Endothelial cell of umbilical vein (primary cell): Measurements from ENCODE around the gene GALNT9. TPM values are rescaled to one million over a fixed set of nuclear protein-coding genes. Genes with fewer than 3 reads are reported as not detected.

ENCODE experiments used
- BruUV-seq: library from RNA; stranded (reverse); fragments of 400-500 nt; replicated peaks from 2 replicates; lab custom pipeline; 2021; lab: Mats Ljungman, UMichigan
- CTCF ChIA-PET: fragments of 300-600, 350-600 bp; sonication (Branson Sonifier 250); formaldehyde crosslinking; loops from one replicate; lab custom pipeline; 2021; ENCODE audit warnings: antibody characterized with exemption, inconsistent platforms; lab: Charles Lee
- POLR2A ChIA-PET: fragments of 300-600, 350-600 bp; sonication (Branson Sonifier 250); formaldehyde crosslinking; loops from one replicate; lab custom pipeline; 2021; ENCODE audit warnings: antibody characterized with exemption, inconsistent platforms; lab: Charles Lee
- DNase-seq: peaks from one replicate; pipeline ENCODE4 v3.0.0-alpha.2; 2011; ENCODE audit warnings: low read depth, low spot score
- FAIRE-seq: peaks from 2 replicates; lab custom pipeline; 2011; peaks lifted over from hg19 to GRCh38; lab: Jason Lieb, UNC
- H2AFZ ChIP-seq: 2 replicates; pipeline ENCODE4 v1.6.0; 2012; ENCODE audit warnings: low read depth, low read length, control low read depth, inconsistent platforms
- H3K27ac ChIP-seq: 2 replicates; pipeline ENCODE4 v1.5.1; 2011; ENCODE audit warnings: low read depth, mild to moderate bottlenecking, control low read depth, low read length, moderate library complexity; ENCODE audit not compliant: insufficient read depth
- H3K27me3 ChIP-seq, 2 experiments: 2 replicates each; pipeline versions ENCODE4 v1.6.0 to v1.6.1; 2011; ENCODE audit warnings: low read length in 2 of 2, mixed read lengths in 1 of 2; ENCODE audit not compliant: control insufficient read depth in 2 of 2, insufficient read depth in 2 of 2
- H3K36me3 ChIP-seq, 2 experiments: 2 replicates in 1 of 2; 3 replicates in 1 of 2; pipeline ENCODE4 v1.5.1; 2011; ENCODE audit warnings: low read length in 2 of 2, mild to moderate bottlenecking in 1 of 2, moderate library complexity in 1 of 2; ENCODE audit not compliant: control insufficient read depth in 2 of 2, insufficient read depth in 2 of 2; ENCODE audit errors: extremely low read depth in 1 of 2
- H3K4me1 ChIP-seq: 3 replicates; pipeline ENCODE4 v1.5.1; 2011; ENCODE audit warnings: mild to moderate bottlenecking, low read length; ENCODE audit not compliant: control insufficient read depth, insufficient read depth; ENCODE audit errors: extremely low read depth
- H3K4me2 ChIP-seq: 2 replicates; pipeline ENCODE4 v1.6.1; 2011; ENCODE audit warnings: low read length, control low read depth, mixed read lengths; ENCODE audit not compliant: insufficient read depth
- H3K4me3 ChIP-seq, 3 experiments: fragments of 200-600 bp in 1 of 3; sonication (generic), shearing (Covaris generic) in 1 of 3; replicated peaks in 1 of 3; 2 replicates each; pipeline ENCODE4 v1.5.1; 2011 to 2016; ENCODE audit warnings: control low read depth in 3 of 3, low read length in 3 of 3, mild to moderate bottlenecking in 2 of 3, inconsistent platforms in 1 of 3, low read depth in 1 of 3, moderate library complexity in 1 of 3; ENCODE audit not compliant: insufficient read depth in 1 of 3
- H3K79me2 ChIP-seq: 2 replicates; pipeline ENCODE4 v1.6.0; 2012; ENCODE audit warnings: low read length, inconsistent platforms; ENCODE audit not compliant: control insufficient read depth, insufficient read depth
- H3K9ac ChIP-seq: replicated peaks from 2 replicates; pipeline ENCODE3; 2011; ENCODE audit warnings: low read length, control low read depth; ENCODE audit not compliant: insufficient read depth; ENCODE audit errors: extremely low read depth
- H3K9me1 ChIP-seq: replicated peaks from 3 replicates; pipeline ENCODE4 v1.6.0; 2011; ENCODE audit warnings: mild to moderate bottlenecking, low read length; ENCODE audit not compliant: control insufficient read depth, insufficient read depth; ENCODE audit errors: extremely low read depth
- H3K9me3 ChIP-seq: replicated peaks from 2 replicates; pipeline ENCODE4 v1.5.1; 2012; ENCODE audit warnings: low read length, inconsistent platforms; ENCODE audit not compliant: control insufficient read depth, insufficient read depth
- H4K20me1 ChIP-seq: replicated peaks from 2 replicates; pipeline ENCODE3; 2011; ENCODE audit warnings: mild to moderate bottlenecking, low read length; ENCODE audit not compliant: control insufficient read depth, insufficient read depth; ENCODE audit errors: extremely low read depth
- CTCF ChIP-seq, 2 donors: IDR thresholded peaks; 1 replicate in 1 of 2; 2 replicates in 1 of 2; pipeline ENCODE4 v1.5.1; 2011; ENCODE audit warnings: low read length in 2 of 2, mild to moderate bottlenecking in 2 of 2, moderate library complexity in 2 of 2, control low read depth in 1 of 2, inconsistent platforms in 1 of 2, low read depth in 1 of 2; ENCODE audit not compliant: insufficient read depth in 1 of 2; ENCODE audit errors: extremely low read depth in 1 of 2
- EZH2 ChIP-seq: IDR thresholded peaks from 2 replicates; pipeline ENCODE4 v1.6.1; 2012; ENCODE audit warnings: borderline replicate concordance, low read depth, mild to moderate bottlenecking, moderate library complexity, low read length, inconsistent platforms; ENCODE audit not compliant: severe bottlenecking
- FOS ChIP-seq: IDR thresholded peaks from 2 replicates; pipeline ENCODE4 v1.6.1; 2011; ENCODE audit warnings: mild to moderate bottlenecking, low read length, moderate library complexity, borderline replicate concordance; ENCODE audit not compliant: insufficient read depth
- GATA2 ChIP-seq: IDR thresholded peaks from 2 replicates; pipeline ENCODE4 v1.7.0; 2011; ENCODE audit warnings: low read depth, mild to moderate bottlenecking, moderate library complexity, mixed read lengths, low read length; ENCODE audit not compliant: insufficient read length, insufficient read depth
- MYC ChIP-seq: IDR thresholded peaks from one replicate; pipeline ENCODE4 v1.6.1; 2011; ENCODE audit warnings: mild to moderate bottlenecking, low read depth, low read length
- POLR2A ChIP-seq: IDR thresholded peaks from 2 replicates; pipeline ENCODE4 v1.6.1; 2012; ENCODE audit warnings: low read depth, mild to moderate bottlenecking, control low read depth, low read length
- POLR2AphosphoS5 ChIP-seq: IDR thresholded peaks from 2 replicates; pipeline ENCODE4 v1.6.1; 2012; ENCODE audit warnings: low read depth, mild to moderate bottlenecking, control low read depth, low read length, moderate library complexity; ENCODE audit not compliant: insufficient read depth
- dilution Hi-C: fragments of 300-500 bp; cut with MboI; formaldehyde crosslinking; loops from one replicate; pipeline ENCODE4 v1.15.0; 2019; ENCODE audit warnings: low sequenced_read_pairs; ENCODE audit not compliant: extremely low pct_ligation_motif_present
- intact Hi-C: fragments of 100-400 bp; cut with micrococcal nuclease; formaldehyde crosslinking; loops from one replicate; pipeline ENCODE4 v1.10.0; 2022
- polyA plus RNA-seq, 4 experiments: library from polyadenylated mRNA; depleted of rRNA in 3 of 4; stranded (reverse) in 3 of 4; unstranded in 1 of 4; fragments of >200 nt; gene quantifications; 2 replicates each; pipeline versions ENCODE4 v1.2.1 to v1.2.3, GENCODE V29; 2011 to 2012; ENCODE audit warnings: missing spikeins in 1 of 4
- total RNA-seq: library from RNA; stranded (reverse); gene quantifications from 2 replicates; pipeline ENCODE4 v1.2.3, GENCODE V29; 2021
- TF ChIP-seq, protein P1 (sequence below): IDR thresholded peaks from 2 replicates; pipeline ENCODE4 v1.6.1; 2011; ENCODE audit not compliant: insufficient read depth, insufficient read length

GALNT9 gene
- total and polyA plus RNA-seq, 2 donors (not counting 3 experiments of a cell fraction or from before 2014, with no cell fraction given), result 0.14 to 0.73 TPM

- no peaks in the 10 kb centered on the region for H3K4me1 ChIP-seq
- H3K4me2 ChIP-seq, result no peak overlapping the region
- CTCF ChIA-PET, result interaction anchor here (1.0 to 2.1 kb wide), 2 partner anchors 8 to 252 kb away, joined by 4 to 11 read pairs; no protein-coding TSS in a partner anchor
- H3K9me1 ChIP-seq, result no peaks in the 10 kb centered on the region
- no peaks in the 10 kb centered on the region for H3K79me2 ChIP-seq
- no TSS peak for BruUV-seq
- TF ChIP-seq POLR2A (no peak), POLR2AphosphoS5 (no peak), MYC (no peak), GATA2 (no peak)
- TF ChIP-seq, protein P1, sequence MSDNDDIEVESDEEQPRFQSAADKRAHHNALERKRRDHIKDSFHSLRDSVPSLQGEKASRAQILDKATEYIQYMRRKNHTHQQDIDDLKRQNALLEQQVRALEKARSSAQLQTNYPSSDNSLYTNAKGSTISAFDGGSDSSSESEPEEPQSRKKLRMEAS, result no peak
- H3K36me3 ChIP-seq, result peaks cover 0 to 2% of the 10 kb centered on the region in 2 experiments
- FAIRE-seq, result no peak
- no peak for DNase-seq
- H4K20me1 ChIP-seq, result no peaks in the 10 kb centered on the region
- H3K4me3 ChIP-seq, result no peak overlapping the region
- H2AFZ ChIP-seq, result no peak overlapping the region
- intact Hi-C loops, result no loop called here
- no peaks in the 10 kb centered on the region for H3K27me3 ChIP-seq
- no peaks in the 10 kb centered on the region for H3K9me3 ChIP-seq
- dilution Hi-C loops, result no loop called here
- POLR2A ChIA-PET, result no interaction called here
- no peak overlapping the region for H3K27ac ChIP-seq
- H3K9ac ChIP-seq, result no peak overlapping the region
Measured at GRCh38 chr12:132161796-132162507, 167.4 kb downstream of the GALNT9 start.

DNA sequence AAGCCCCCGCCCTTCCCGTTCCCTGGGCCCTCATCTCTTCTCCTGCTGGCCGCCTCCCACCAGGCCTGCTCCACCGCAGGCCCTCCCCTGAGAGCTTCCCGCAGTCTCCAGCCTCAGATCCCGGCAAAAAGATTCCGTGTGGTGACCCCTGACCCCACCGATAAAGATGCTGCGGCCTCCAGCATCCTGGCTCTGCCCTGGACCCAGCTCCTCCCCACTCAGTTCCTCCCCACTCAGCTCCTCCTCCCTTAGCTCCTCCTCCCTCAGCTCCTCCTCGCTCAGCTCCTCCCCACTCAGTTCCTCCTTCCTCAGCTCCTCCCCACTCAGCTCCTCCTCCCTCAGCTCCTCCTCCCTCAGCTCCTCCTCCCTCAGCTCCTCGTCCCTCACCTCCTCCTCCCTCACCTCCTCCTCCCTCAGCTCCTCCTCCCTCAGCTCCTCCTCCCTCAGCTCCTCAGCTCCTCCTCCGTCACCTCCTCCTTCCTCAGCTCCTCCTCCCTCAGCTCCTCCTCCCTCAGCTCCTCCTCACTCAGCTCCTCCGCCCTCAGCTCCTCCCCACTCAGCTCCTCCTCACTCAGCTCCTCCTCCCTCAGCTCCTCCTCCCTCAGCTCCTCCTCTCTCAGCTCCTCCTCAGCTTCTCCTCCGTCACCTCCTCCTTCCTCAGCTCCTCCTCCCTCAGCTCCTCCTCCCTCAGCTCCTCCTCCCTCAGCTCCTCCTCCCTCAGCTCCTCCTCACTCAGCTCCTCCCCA lies 168.2 kb downstream of the GALNT9 start:
- Histone ChIP-seq H3K9me3 (no peaks in the 10 kb centered on the region), H3K79me2 (no peaks in the 10 kb centered on the region), H3K36me3 (peaks cover 0 to 2% of the 10 kb centered on the region in 2 experiments), H3K4me3 (no peak overlapping the region), H3K27ac (no peak overlapping the region), H2AFZ (no peak overlapping the region), H3K27me3 (no peaks in the 10 kb centered on the region), H3K4me1 (no peaks in the 10 kb centered on the region), H3K9ac (no peak overlapping the region), H3K9me1 (no peaks in the 10 kb centered on the region), H3K4me2 (no peak overlapping the region), H4K20me1 (no peaks in the 10 kb centered on the region)
- no TSS peak for BruUV-seq
- FAIRE-seq, result no peak
- DNase-seq, result no peak
- TF ChIP-seq POLR2A (no peak), GATA2 (no peak), CTCF (IDR thresholded peaks at IDR 0.05; ENCODE audit: extremely low read depth in 1 of 2, insufficient read depth in 1 of 2, low read depth in 1 of 2, low read length in 2 of 2) (no peak), POLR2AphosphoS5 (no peak), FOS (no peak), EZH2 (no peak), MYC (no peak)
- TF ChIP-seq, protein P1, result no peak
- intact Hi-C loops, result no loop called here
- ChIA-PET CTCF (interaction anchor here (1.2 to 1.5 kb wide), 2 partner anchors 253 to 454 kb away, joined by 4 to 9 read pairs; no protein-coding TSS in a partner anchor), POLR2A (no interaction called here)
- dilution Hi-C loops, result no loop called here
